Ovary (tissue), 3 donors: ENCODE results near the gene ADPRM.

Experiments used
- CTCF ChIP-seq, 3 donors: fragments of 450-650 bp in 2 of 3; fragments of 200-600 bp in 1 of 3; IDR thresholded peaks; one replicate each; pipeline versions ENCODE4 v1.5.1 to v1.8.0; 2016 to 2022; ENCODE audit warnings: antibody characterized with exemption in 3 of 3, mild to moderate bottlenecking in 1 of 3
- POLR2A ChIP-seq: fragments of 450-650 bp; IDR thresholded peaks from one replicate; pipeline ENCODE4 v1.6.1; 2017; ENCODE audit warnings: antibody characterized with exemption, mild to moderate bottlenecking, moderate library complexity
- donor health status: DM: no; HTN: no; CAD: no.

GRCh38 chr17:10724546-10725195, 27.3 kb downstream of the ADPRM start:
- no peak for TF ChIP-seq CTCF (IDR thresholded peaks at IDR 0.05)
- no peak for TF ChIP-seq POLR2A
